Heart left ventricle (tissue), 13 donors: ENCODE results near the gene NUP188.

Experiments used
- POLR2A ChIP-seq, 2 donors: fragments of 450-650 bp; IDR thresholded peaks; one replicate each; pipeline ENCODE4 v1.6.1; 2017; ENCODE audit warnings: antibody characterized with exemption in 2 of 2, mild to moderate bottlenecking in 2 of 2, moderate library complexity in 2 of 2
- TF ChIP-seq, protein P1 (sequence below), 12 donors: fragments of 200-600 bp; sonication (generic) in 4 of 12; IDR thresholded peaks; one replicate each; pipeline versions ENCODE4 v1.5.0 to v1.8.0; 2018 to 2022; ENCODE audit warnings: antibody characterized with exemption in 12 of 12, mild to moderate bottlenecking in 5 of 12
- donor health status: ischemic (EF 13 %, LVEDD 7.1; RV severe dilation, severe dysfunction).
- donor health status: DM: no; HTN: yes; CAD: no.
- donor health status: DM: no; HTN: no; CAD: no.
- donor health status: ischemic (EF 25% LVEDD 6.9; RV normal size, moderate dysfunction).
- donor health status: ischemic (EF 25% LVEDD 5.7; RV mildly dilated, moderate dysfunction).
- donor health status: ischemic (EF 35%, LVEDD 5.7; RV mildly dilated, moderate dysfunction).
- donor health status: nonischemic (EF 11% LVEDD 7.7; RV severe dilation, severe dysfunction).
- donor health status: DM: yes; HTN: yes; CAD: no.
- donor health status: PGD.
- donor health status: ischemic (EF 29% LVEDD 5.4; RV normal size, mild dysfunction).
- donor health status: nonischemic (EF 23%, LVEDD 6.1; RV moderate dilation, normal function).

DNA sequence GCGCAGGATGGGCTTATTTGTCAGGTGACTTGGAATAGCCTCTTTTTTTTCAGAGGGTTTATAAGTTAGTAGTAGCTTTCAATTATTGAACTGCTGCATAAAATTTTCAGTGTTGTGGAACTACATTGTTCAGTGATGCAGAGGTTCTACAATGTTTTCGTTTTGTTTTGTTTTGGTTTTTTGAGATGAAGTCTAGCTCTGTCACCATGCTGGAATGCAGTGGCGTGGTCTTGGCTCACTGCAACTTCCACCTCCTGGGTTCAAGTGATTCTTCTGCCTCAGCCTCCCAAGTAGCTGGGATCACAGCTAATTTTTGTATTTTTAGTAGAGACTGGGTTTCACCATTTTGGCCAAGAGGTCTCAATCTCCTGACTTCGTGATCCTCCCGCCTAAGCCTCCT, 22.0 kb downstream of the NUP188 start:
- TF ChIP-seq, protein P1, sequence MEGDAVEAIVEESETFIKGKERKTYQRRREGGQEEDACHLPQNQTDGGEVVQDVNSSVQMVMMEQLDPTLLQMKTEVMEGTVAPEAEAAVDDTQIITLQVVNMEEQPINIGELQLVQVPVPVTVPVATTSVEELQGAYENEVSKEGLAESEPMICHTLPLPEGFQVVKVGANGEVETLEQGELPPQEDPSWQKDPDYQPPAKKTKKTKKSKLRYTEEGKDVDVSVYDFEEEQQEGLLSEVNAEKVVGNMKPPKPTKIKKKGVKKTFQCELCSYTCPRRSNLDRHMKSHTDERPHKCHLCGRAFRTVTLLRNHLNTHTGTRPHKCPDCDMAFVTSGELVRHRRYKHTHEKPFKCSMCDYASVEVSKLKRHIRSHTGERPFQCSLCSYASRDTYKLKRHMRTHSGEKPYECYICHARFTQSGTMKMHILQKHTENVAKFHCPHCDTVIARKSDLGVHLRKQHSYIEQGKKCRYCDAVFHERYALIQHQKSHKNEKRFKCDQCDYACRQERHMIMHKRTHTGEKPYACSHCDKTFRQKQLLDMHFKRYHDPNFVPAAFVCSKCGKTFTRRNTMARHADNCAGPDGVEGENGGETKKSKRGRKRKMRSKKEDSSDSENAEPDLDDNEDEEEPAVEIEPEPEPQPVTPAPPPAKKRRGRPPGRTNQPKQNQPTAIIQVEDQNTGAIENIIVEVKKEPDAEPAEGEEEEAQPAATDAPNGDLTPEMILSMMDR (IDR thresholded peaks at IDR 0.05), result no peak
- no peak for TF ChIP-seq POLR2A (IDR thresholded peaks at IDR 0.05)
